HCT116 (cell line): ENCODE data around the gene ABHD2.
A peak's percentile ranks its signal among the peaks of the same experiment; 100 is the strongest.

Source experiments
- CEBPB ChIP-seq: IDR thresholded peaks from 2 replicates; pipeline ENCODE4 v1.6.1; 2012; ENCODE audit warnings: low read depth
- EGR1 ChIP-seq: IDR thresholded peaks from 2 replicates; pipeline ENCODE4 v1.6.1; 2012; ENCODE audit warnings: low read depth
- EZH2 ChIP-seq: fragments of 200-600 bp; sonication (generic); IDR thresholded peaks from 2 replicates; pipeline ENCODE4 v1.6.1; 2017; ENCODE audit warnings: antibody characterized with exemption, mixed run types
- EZH2phosphoT487 ChIP-seq: fragments of 200-600 bp; IDR thresholded peaks from 2 replicates; pipeline ENCODE4 v1.6.1; 2018; ENCODE audit warnings: antibody characterized with exemption, borderline replicate concordance
- JUND ChIP-seq: IDR thresholded peaks from 2 replicates; pipeline ENCODE4 v1.6.1; 2012
- MAX ChIP-seq: IDR thresholded peaks from 2 replicates; pipeline ENCODE4 v1.6.1; 2012
- POLR2A ChIP-seq: IDR thresholded peaks from 2 replicates; pipeline ENCODE4 v1.7.0; 2011; ENCODE audit warnings: borderline replicate concordance; ENCODE audit not compliant: insufficient read depth, insufficient read length; ENCODE audit errors: extremely low read depth
- POLR2AphosphoS5 ChIP-seq: IDR thresholded peaks from 2 replicates; pipeline ENCODE4 v1.6.1; 2011; ENCODE audit warnings: mild to moderate bottlenecking, low read depth, low read length, moderate library complexity
- SIN3A ChIP-seq: IDR thresholded peaks from 2 replicates; pipeline ENCODE4 v1.6.1; 2012; ENCODE audit warnings: low read depth
- SRF ChIP-seq: IDR thresholded peaks from 2 replicates; pipeline ENCODE4 v1.6.1; 2012; ENCODE audit warnings: low read depth
- YY1 ChIP-seq: IDR thresholded peaks from 2 replicates; pipeline ENCODE4 v1.6.1; 2011; ENCODE audit warnings: low read length, low read depth, moderate library complexity, mild to moderate bottlenecking; ENCODE audit not compliant: insufficient replicate concordance; ENCODE audit errors: extremely low read depth
- ZNF274 ChIP-seq: fragments of 200-500 bp; sonication (Bioruptor generic); IDR thresholded peaks from 2 replicates; pipeline ENCODE4 v1.6.1; 2014; ENCODE audit warnings: mild to moderate bottlenecking, low read depth, low read length, inconsistent platforms
- TF ChIP-seq, protein P1 (sequence below), 3 experiments: fragments of 200-600 bp in 1 of 3; sonication (generic) in 1 of 3; IDR thresholded peaks in 2 of 3; conservative IDR thresholded peaks in 1 of 3; 2 replicates each; pipeline ENCODE4 v1.5.1; 2012 to 2017; ENCODE audit warnings: low read depth in 2 of 3, low read length in 2 of 3, antibody characterized with exemption in 1 of 3, borderline replicate concordance in 1 of 3, control low read depth in 1 of 3, mild to moderate bottlenecking in 1 of 3, mixed read lengths in 1 of 3, mixed run types in 1 of 3, moderate library complexity in 1 of 3; ENCODE audit not compliant: insufficient read depth in 1 of 3
- TF ChIP-seq, protein P2 (sequence below): IDR thresholded peaks from 2 replicates; pipeline ENCODE4 v1.6.1; 2011; ENCODE audit warnings: mild to moderate bottlenecking, low read length, moderate library complexity; ENCODE audit not compliant: insufficient replicate concordance; ENCODE audit errors: extremely low read depth

GRCh38 chr15:89243691-89244573, 155.7 kb downstream of the ABHD2 start, which contains the start of gene FANCI:
- TF ChIP-seq, protein P1, sequence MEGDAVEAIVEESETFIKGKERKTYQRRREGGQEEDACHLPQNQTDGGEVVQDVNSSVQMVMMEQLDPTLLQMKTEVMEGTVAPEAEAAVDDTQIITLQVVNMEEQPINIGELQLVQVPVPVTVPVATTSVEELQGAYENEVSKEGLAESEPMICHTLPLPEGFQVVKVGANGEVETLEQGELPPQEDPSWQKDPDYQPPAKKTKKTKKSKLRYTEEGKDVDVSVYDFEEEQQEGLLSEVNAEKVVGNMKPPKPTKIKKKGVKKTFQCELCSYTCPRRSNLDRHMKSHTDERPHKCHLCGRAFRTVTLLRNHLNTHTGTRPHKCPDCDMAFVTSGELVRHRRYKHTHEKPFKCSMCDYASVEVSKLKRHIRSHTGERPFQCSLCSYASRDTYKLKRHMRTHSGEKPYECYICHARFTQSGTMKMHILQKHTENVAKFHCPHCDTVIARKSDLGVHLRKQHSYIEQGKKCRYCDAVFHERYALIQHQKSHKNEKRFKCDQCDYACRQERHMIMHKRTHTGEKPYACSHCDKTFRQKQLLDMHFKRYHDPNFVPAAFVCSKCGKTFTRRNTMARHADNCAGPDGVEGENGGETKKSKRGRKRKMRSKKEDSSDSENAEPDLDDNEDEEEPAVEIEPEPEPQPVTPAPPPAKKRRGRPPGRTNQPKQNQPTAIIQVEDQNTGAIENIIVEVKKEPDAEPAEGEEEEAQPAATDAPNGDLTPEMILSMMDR (IDR thresholded peaks at IDR 0.05 in 2 of 3, conservative IDR thresholded peaks at IDR 0.05 in 1 of 3; ENCODE audit: borderline replicate concordance in 1 of 3, insufficient read depth in 1 of 3, low read depth in 2 of 3, low read length in 2 of 3): peak; percentile 48 to 71 (median 58); a peak in 4 of 6 replicates
- peak; percentile 51 for TF ChIP-seq POLR2A
- no peak for TF ChIP-seq ZNF274
- TF ChIP-seq YY1: peak; percentile 56
- TF ChIP-seq EZH2: no peak
- peak; percentile 61 for TF ChIP-seq POLR2AphosphoS5
- no peak for TF ChIP-seq SRF
- TF ChIP-seq JUND: peak; percentile 42; the same call in 1 of the 2 replicates
- no peak for TF ChIP-seq CEBPB
- TF ChIP-seq, protein P2, sequence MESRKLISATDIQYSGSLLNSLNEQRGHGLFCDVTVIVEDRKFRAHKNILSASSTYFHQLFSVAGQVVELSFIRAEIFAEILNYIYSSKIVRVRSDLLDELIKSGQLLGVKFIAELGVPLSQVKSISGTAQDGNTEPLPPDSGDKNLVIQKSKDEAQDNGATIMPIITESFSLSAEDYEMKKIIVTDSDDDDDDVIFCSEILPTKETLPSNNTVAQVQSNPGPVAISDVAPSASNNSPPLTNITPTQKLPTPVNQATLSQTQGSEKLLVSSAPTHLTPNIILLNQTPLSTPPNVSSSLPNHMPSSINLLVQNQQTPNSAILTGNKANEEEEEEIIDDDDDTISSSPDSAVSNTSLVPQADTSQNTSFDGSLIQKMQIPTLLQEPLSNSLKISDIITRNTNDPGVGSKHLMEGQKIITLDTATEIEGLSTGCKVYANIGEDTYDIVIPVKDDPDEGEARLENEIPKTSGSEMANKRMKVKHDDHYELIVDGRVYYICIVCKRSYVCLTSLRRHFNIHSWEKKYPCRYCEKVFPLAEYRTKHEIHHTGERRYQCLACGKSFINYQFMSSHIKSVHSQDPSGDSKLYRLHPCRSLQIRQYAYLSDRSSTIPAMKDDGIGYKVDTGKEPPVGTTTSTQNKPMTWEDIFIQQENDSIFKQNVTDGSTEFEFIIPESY: no peak
- peak; percentile 97 for TF ChIP-seq SIN3A
- TF ChIP-seq EZH2phosphoT487: no peak
- peak; percentile 81 for TF ChIP-seq EGR1
- peak; percentile 96 for TF ChIP-seq MAX
